ENCODE results near the gene COL6A1. TPM values are rescaled to one million over a fixed set of nuclear protein-coding genes. Genes with fewer than 3 reads are reported as not detected.
"Not testable (repeated sequence)": the region's sequence is repeated elsewhere in the genome, so short reads cannot be mapped to it uniquely, and the experiment has no call there.

The COL6A1 gene
- total RNA-seq, 1 donor = 538 TPM

DNA sequence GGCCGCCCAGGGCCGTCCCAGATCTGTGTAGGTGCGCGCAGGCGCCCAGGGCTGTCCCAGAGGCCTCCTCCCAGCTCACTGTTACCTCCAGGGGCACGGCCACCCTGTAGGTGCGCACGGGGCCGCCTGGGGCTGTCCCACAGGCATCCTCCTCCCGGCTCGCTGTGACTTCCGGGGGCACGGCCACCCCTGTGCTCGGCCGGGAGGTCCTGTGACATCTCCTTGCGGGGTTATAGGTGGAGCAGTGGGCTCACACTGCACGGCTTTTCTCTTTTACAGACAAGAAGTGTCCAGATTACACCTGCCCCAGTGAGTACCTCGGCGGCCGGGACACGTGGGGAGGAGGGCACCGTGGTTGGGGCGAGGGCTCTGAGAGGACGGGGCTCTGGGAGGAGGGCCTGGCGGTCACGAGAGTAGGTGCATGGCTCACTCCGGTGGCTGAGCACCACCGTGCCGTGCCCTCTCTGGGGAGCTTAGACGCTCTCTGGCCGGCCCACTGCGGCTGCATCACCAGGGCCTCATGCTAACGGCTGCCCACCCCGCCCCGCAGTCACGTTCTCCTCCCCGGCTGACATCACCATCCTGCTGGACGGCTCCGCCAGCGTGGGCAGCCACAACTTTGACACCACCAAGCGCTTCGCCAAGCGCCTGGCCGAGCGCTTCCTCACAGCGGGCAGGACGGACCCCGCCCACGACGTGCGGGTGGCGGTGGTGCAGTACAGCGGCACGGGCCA lies 21.4 kb downstream of the COL6A1 start:
- H3K4me3 ChIP-seq (ENCODE audit: low read depth, low read length) = no peak overlapping the region
- TF ChIP-seq, protein P1, sequence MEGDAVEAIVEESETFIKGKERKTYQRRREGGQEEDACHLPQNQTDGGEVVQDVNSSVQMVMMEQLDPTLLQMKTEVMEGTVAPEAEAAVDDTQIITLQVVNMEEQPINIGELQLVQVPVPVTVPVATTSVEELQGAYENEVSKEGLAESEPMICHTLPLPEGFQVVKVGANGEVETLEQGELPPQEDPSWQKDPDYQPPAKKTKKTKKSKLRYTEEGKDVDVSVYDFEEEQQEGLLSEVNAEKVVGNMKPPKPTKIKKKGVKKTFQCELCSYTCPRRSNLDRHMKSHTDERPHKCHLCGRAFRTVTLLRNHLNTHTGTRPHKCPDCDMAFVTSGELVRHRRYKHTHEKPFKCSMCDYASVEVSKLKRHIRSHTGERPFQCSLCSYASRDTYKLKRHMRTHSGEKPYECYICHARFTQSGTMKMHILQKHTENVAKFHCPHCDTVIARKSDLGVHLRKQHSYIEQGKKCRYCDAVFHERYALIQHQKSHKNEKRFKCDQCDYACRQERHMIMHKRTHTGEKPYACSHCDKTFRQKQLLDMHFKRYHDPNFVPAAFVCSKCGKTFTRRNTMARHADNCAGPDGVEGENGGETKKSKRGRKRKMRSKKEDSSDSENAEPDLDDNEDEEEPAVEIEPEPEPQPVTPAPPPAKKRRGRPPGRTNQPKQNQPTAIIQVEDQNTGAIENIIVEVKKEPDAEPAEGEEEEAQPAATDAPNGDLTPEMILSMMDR (IDR thresholded peaks at IDR 0.05; ENCODE audit: insufficient read depth, low read depth, low read length) = no peak
- no peak for DNase-seq (ENCODE audit: low read depth)

DNA sequence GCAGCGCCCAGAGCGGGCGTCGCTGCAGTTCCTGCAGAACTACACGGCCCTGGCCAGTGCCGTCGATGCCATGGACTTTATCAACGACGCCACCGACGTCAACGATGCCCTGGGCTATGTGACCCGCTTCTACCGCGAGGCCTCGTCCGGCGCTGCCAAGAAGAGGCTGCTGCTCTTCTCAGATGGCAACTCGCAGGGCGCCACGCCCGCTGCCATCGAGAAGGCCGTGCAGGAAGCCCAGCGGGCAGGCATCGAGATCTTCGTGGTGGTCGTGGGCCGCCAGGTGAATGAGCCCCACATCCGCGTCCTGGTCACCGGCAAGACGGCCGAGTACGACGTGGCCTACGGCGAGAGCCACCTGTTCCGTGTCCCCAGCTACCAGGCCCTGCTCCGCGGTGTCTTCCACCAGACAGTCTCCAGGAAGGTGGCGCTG lies 22.0 kb downstream of the COL6A1 start:
- DNase-seq (ENCODE audit: low read depth) = no peak
- no peak overlapping the region for H3K4me3 ChIP-seq (ENCODE audit: low read depth, low read length)
- TF ChIP-seq, protein P1 (IDR thresholded peaks at IDR 0.05; ENCODE audit: insufficient read depth, low read depth, low read length) = no peak

DNA sequence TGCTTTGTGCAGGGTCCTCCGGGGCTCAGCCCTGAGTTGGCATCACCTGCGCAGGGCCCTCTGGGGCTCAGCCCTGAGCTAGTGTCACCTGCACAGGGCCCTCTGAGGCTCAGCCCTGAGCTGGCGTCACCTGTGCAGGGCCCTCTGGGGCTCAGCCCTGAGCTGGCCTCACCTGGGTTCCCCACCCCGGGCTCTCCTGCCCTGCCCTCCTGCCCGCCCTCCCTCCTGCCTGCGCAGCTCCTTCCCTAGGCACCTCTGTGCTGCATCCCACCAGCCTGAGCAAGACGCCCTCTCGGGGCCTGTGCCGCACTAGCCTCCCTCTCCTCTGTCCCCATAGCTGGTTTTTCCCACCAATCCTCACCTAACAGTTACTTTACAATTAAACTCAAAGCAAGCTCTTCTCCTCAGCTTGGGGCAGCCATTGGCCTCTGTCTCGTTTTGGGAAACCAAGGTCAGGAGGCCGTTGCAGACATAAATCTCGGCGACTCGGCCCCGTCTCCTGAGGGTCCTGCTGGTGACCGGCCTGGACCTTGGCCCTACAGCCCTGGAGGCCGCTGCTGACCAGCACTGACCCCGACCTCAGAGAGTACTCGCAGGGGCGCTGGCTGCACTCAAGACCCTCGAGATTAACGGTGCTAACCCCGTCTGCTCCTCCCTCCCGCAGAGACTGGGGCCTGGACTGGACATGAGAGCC lies 22.7 kb downstream of the COL6A1 start:
- H3K4me3 ChIP-seq (ENCODE audit: low read depth, low read length) = no peak overlapping the region
- no peak for DNase-seq (ENCODE audit: low read depth)
- TF ChIP-seq, protein P1 (IDR thresholded peaks at IDR 0.05; ENCODE audit: insufficient read depth, low read depth, low read length) = no peak

DNA sequence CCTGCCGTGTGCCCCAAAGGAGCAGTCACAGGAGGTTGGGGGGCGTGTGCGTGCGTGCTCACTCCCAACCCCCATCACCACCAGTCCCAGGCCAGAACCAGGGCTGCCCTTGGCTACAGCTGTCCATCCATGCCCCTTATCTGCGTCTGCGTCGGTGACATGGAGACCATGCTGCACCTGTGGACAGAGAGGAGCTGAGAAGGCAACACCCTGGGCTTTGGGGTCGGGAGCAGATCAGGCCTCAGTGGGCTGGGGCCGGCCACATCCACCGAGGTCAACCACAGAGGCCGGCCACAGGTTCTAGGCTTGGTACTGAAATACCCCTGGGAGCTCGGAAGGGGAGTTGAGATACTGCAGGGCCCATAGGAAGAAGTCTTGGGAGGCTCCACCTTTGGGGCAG lies 23.5 kb downstream of the COL6A1 start:
- no peak for DNase-seq (ENCODE audit: low read depth)
- TF ChIP-seq, protein P1 (IDR thresholded peaks at IDR 0.05; ENCODE audit: insufficient read depth, low read depth, low read length) = no peak
- no peak overlapping the region for H3K4me3 ChIP-seq (ENCODE audit: low read depth, low read length)

DNA sequence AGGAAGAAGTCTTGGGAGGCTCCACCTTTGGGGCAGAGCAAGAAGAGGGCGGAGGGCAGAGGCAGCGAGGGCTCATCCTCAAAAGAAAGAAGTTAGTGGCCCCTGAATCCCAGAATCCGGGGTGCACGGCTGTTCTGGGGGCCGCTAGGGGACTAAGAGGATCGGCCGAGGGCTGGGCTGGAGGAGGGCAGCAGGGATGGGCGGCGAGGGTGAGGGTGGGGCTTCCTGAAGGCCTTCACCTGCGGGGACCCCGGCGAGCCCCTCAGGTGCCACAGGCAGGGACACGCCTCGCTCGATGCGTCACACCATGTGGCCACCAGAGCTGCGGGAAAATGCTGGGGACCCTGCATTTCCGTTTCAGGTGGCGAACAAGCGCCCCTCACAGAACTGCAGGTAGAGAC lies 23.9 kb downstream of the COL6A1 start:
- TF ChIP-seq, protein P1 (IDR thresholded peaks at IDR 0.05; ENCODE audit: insufficient read depth, low read depth, low read length) = no peak
- DNase-seq (ENCODE audit: low read depth) = no peak
- no peak overlapping the region for H3K4me3 ChIP-seq (ENCODE audit: low read depth, low read length)

DNA sequence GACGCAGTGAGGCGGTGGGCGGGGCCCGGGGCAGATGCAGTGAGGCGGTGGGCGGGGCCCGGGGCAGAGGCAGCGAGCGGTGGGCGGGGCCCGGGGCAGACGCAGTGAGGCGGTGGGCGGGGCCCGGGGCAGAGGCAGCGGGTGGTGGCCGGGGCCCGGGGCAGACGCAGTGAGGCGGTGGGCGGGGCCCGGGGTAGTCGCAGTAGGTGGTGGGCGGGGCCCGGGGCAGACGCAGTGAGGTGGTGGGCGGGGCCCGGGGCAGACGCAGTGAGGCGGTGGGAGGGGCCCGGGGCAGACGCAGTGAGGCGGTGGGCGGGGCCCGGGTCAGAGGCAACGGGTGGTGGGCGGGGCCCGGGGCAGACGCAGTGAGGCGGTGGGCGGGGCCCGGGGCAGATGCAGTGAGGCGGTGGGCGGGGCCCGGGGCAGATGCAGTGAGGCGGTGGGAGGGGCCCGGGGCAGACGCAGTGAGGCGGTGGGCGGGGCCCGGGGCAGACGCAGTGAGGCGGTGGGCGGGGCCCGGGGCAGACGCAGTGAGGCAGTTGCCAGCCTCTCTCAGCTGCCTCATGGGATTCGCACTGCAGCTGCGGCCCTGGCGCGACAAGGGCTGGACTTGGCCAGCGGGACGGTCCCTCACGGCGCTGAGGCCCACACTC lies 24.4 kb downstream of the COL6A1 start:
- not testable (repeated sequence) for DNase-seq (ENCODE audit: low read depth)

More for the DNA sequence above, 24.4 kb downstream of the COL6A1 start:
- not testable (repeated sequence) for H3K4me3 ChIP-seq (ENCODE audit: low read depth, low read length)

Measured in fibroblast of villous mesenchyme (primary cell).